Fibroblast of upper back skin (primary cell): ENCODE data around the gene PLXNB1.
"Not testable (repeated sequence)": the region's sequence is repeated elsewhere in the genome, so short reads cannot be mapped to it uniquely, and the experiment has no call there.

Experiments used
- DNase-seq: peaks from one replicate; pipeline ENCODE4 v3.0.0-alpha.2; 2013

The PLXNB1 gene

GRCh38 chr3:48465237-48465530, 35.3 kb upstream of the PLXNB1 start:
- DNase-seq, result no peak

GRCh38 chr3:48464713-48465221, 34.9 kb upstream of the PLXNB1 start:
- no peak for DNase-seq

GRCh38 chr3:48463703-48464102, 33.8 kb upstream of the PLXNB1 start:
- DNase-seq, result no peak

- DNase-seq, result not testable (repeated sequence)
Observed at GRCh38 chr3:48461767-48462166, 31.9 kb upstream of the PLXNB1 start.

- DNase-seq, result no peak
Observed at GRCh38 chr3:48460517-48460902, 30.6 kb upstream of the PLXNB1 start.

DNA sequence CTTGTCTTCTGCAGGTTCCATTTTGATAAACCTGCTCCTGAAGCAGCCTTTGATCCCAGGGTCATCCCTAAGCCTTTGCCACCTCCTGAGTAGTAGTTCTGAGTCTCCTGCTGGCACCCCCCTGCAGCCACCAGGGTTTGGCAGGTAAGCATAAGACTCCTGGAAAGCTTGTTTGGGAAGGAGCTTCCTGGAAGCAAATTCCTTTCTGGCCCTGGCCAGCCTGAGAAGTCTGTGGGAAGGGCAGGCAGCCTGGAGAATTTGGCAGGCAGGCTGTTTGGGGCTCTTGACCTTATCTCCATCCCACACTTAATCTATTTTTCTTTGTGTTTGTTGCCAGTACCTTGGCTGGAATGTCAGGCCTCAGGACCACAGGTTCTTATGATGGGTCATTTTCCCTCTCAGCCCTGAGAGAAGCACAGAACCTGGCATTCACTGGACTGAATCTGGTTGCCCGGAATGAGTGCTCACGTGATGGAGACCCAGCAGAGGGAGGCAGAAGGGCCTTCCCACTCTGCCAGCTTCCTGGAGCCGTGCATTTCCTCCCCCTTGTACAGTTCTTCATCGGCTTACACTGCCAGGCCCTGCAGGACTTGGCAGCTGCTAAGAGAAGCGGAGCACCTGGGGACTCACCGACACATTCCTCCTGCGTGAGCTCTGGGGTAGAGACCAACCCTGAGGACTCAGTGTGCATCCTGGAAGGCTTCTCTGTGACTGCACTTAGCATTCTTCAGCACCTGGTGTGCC, 30.1 kb upstream of the PLXNB1 start:
- no peak for DNase-seq

- no peak for DNase-seq
Observed at GRCh38 chr3:48459331-48459730, 29.4 kb upstream of the PLXNB1 start.

- no peak for DNase-seq
Observed at GRCh38 chr3:48456456-48456855, 26.6 kb upstream of the PLXNB1 start.

- DNase-seq, result no peak
Observed at GRCh38 chr3:48451270-48451669, 21.4 kb upstream of the PLXNB1 start.

GRCh38 chr3:48446425-48447193, 16.7 kb upstream of the PLXNB1 start, which contains the start of gene ATRIP:
ATRIP (plus strand) TSS chr3:48446737; CDS start chr3:48446846, 109 bp downstream.
- DNase-seq, result peak; percentile 77

DNA sequence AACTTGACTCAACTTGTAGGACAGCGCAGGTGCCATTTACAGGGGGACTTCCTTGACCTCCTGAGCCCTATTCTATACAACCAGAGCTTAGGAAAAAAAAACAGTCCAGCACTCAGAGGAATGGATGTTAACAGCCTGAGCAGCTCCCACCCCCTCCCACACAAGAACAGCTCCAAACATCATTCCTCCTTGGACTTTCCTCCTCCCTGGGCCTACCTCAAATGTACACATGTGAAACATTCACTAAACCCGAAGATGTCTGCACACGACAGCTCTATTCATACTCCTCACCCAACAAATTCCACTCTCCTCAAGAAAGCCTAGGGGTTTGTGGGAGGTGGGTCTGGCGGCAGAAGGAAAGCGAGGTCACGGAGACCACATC, 16.1 kb upstream of the PLXNB1 start:
- DNase-seq, result no peak

- no peak for DNase-seq
Observed at GRCh38 chr3:48445277-48445882, 15.5 kb upstream of the PLXNB1 start.

GRCh38 chr3:48441940-48442339, 12.1 kb upstream of the PLXNB1 start:
- no peak for DNase-seq

DNA sequence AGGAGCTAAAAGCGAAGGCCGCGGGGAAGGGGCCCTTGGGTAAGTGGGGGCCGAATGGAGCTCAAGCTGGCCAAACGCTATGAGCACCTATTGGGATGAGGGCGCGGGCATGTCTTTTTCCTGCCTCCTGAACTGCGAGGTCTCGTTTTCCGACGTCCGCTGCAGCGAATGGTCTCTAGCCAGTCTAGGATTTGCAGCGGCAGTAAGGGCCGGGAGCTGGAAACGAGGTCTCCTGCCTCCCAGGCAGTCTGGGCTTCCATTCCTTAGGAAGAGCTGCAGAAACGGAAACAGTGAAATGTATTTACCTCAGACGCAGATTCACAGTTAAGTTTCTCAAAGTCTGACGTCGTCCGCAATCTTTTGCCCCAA, 10.7 kb upstream of the PLXNB1 start:
- no peak for DNase-seq

DNA sequence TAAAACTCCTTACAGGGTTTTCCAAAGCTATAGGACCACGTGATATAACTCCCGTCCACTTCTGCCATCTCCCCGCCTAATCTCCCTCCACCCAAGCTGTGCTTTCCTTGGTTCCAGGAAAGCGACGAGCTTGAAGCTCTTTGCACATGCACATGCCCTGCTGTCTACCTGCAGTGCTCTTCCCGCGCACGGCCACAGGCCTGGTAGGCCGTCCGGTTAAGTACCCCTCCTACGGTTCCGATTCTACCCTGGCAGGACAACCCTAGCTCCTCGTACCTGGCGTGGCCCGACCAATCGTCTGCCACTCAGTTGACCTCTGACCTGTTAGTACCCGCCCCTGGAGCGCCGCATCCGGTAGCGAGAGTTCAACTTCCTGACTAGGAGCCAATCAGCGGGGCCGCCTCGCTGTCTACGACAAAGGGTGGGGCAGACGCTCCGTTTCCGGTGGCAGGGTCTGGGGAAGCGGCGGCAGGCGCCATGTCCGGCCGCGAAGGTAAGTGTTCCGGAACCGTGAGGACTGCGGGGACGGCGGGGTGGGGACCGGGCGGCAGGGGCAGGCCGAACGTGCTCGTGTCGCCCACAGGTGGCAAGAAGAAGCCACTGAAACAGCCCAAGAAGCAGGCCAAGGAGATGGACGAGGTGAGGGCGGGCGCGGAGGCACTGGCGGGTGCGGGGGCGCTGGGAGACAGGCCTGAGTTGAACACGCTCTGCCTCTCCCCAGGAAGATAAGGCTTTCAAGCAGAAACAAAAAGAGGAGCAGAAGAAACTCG, 10.1 kb upstream of the PLXNB1 start, which contains the start of the genes CCDC51 and TMA7:
CCDC51 (minus strand) TSS at position 300 of the 770 bp plus-strand sequence. CDS start 4,991 bp downstream, outside the sequence.
TMA7 (plus strand) TSS at position 438 of the 770 bp plus-strand sequence; CDS start at position 478, 40 bp downstream.
- peak; percentile 95 for DNase-seq

DNA sequence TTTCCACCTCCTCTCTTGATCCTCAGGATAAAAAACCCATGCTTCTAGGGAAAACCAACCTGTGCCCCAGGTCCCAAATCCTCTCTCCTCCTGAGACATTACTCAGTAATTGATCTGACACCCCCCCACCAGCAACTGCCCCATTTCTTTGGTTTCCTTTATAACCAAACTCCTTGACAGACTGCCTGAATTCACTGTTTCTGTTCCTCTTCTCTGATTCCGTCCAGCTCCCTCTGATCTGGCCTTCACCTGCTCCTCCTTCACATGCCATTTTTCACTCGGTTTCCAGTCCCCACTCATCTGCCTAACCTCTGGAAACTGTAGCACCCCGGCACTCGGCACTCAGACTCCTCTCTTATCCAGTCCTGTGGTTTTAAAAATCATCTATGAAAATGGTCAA, 7.9 kb upstream of the PLXNB1 start:
- DNase-seq, result no peak

GRCh38 chr3:48436855-48437254, 7.0 kb upstream of the PLXNB1 start:
- DNase-seq, result no peak

- DNase-seq, result no peak
Observed at GRCh38 chr3:48436477-48436787, 6.5 kb upstream of the PLXNB1 start.

- DNase-seq, result peak; percentile 80
Observed at GRCh38 chr3:48435774-48436476, 6.0 kb upstream of the PLXNB1 start.

GRCh38 chr3:48435223-48435595, 5.3 kb upstream of the PLXNB1 start:
- DNase-seq, result no peak

DNA sequence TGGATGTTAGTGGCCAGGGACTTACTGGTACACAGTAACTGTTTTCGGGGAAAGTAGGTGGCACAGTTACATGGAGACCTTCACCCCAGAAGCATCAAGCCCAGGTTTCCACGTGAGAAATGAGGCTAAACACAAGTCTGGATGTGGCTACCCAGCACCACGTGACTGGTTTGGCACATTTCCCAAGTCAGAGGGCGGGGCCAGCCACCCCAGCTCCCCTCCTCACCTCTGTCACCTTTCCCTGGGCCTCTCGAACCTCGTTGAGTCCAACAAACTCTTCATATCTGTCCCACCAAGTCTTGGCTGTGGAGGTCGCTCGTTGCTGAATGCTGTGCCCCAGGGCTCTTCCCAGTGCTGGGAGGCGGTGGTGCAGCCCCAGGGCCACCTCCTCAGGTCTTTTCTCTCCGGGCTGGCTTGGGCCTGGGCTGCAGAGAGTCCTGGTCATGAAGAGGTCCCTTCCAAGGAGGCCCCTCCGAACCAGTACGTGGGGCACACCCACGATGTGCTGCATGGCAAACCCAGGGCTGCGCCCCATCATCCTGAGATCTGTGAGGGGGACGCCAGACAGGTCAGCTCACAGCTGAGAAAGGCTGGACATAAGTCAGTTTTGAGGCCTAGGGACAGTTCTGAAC, 4.8 kb upstream of the PLXNB1 start:
- no peak for DNase-seq
